GM21447 (cell line): ENCODE results near the gene SLC1A2.

Experiments
- ATAC-seq: cut with Tn5 transposase; IDR thresholded peaks from one replicate; pipeline ENCODE4 v1.9.1; 2021; ENCODE audit not compliant: unreplicated experiment

SLC1A2 gene

DNA sequence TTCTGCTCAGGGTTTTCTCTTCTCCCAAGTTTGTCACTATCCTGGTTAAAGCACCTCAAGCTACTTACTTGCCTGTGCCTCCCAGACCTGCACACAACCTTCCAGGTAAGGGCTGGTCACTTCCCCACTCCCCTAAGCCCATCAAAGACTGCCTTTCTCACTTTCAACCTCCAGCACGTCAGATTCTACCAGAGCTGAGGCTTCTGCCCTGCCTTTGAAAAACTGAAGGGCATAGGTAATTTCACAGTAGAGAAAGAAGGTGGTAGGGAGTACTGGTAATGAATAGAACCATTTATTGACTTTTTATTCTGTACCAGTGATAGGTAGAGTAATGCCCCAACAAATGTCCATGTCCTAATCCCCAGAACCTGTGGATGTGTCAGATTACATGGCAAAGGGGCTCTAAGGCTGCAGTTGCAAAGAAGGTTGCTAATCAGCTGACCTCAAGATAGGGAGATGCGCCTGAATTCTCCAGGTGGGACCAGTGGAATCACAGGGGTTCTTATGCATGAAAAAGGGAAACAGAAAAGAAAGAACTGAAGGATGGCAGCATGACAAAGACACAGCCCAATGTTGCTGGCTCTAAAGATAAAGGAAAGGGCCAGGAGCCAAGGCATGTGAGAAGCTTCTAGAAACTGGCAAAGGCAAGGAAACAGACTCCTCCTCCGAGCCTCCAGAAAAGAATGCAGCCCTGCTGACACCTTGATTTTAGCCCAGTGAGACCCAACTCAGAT lies 89.0 kb downstream of the SLC1A2 start:
- no peak for ATAC-seq

DNA sequence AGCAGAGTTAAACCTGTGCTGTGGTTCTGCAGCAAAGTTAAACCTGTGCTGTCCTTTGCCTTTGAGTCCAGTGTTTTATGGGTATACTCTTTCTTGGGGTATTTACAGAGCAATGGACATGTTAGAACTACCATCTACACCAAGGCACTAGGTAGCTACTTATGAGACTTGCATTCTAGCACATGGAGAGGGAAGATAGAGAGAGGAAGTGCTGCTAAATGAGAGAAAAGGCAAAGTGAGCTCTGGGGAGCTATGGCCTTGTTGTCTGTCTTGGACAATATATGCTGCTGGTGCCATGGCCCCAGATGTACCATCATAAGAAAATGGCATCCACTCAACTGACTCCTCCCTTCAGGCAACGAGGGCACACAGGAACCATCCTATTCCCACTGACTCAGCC lies 91.5 kb downstream of the SLC1A2 start:
- ATAC-seq, result no peak

DNA sequence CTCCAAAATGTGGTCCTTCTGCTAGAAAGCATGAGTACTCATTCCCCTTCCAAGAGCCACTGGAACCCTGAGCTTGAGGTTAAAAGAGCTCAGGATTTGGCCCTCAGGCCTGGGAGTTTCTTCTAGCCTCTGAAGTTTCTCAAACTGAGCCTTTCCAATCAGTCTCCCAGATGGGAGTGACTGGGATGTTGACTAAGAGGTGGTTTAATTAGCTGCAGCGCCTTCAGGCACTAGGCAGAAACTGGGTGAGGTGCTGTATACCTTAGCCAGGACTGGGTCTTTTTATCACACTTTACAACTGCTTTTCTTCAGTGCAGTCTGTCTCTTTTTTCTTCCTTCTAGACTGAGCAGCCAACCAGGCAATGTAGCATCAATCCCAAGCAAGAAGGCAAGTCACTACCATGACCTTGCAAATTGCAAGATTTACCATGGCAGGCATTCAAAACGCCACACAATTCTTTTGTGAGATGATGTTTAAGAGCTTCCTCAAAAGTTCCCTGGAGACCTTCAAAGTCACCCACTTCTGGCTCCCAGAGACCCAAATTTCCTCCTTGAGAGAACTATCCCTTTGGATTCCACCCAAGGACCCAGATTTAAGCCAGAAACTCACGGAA lies 93.0 kb downstream of the SLC1A2 start:
- no peak for ATAC-seq

DNA sequence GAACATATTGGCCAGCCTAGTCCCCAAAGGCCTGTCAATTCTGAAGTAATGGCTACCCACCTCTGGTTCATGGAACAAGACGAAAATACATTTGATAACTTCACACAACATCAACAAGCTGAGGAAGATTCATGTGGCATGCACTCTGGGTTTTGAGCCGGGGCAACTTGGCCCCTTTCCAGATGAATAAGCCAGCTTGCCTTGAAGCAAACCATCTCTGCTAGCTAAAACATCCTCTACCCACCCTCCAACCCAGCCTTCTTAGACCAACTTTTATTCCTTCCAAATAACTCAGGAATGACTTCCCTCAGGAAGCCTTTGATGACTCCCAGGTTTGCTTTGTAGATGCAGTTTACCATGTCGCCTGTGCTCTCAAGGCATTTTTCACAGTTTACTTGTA lies 94.4 kb downstream of the SLC1A2 start:
- ATAC-seq, result no peak

DNA sequence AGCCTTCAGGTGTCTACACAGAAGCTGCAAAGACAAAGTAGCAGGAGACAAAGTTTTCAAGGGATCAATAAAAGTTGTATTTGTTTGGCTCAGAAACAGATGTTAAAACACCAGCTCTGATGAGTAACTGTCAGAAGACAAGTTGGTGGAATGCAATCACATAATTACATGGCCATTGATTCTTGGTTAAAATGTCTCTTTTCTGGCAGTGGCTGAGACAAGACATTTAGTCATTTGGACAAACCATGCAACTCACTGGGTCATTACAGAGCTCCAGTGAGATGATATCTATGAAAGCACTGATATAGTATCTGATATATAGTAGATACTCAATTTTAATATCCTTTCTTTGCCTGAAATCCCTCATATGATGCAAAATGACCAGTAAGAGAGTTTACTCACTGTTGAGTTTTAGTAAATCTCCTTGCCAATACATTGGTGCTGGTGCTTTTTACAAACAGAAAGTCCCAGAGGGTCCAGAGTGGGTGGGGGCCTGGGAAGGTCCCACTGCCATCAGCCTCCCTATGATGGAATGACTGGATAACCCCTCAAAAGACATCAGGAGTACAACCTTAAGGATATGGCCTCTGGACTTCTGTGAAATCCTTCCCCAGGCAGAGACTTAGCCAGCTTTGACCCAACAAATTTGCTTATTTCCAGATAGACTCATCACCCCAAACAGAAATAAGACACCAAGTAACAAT lies 95.0 kb downstream of the SLC1A2 start:
- ATAC-seq, result no peak

DNA sequence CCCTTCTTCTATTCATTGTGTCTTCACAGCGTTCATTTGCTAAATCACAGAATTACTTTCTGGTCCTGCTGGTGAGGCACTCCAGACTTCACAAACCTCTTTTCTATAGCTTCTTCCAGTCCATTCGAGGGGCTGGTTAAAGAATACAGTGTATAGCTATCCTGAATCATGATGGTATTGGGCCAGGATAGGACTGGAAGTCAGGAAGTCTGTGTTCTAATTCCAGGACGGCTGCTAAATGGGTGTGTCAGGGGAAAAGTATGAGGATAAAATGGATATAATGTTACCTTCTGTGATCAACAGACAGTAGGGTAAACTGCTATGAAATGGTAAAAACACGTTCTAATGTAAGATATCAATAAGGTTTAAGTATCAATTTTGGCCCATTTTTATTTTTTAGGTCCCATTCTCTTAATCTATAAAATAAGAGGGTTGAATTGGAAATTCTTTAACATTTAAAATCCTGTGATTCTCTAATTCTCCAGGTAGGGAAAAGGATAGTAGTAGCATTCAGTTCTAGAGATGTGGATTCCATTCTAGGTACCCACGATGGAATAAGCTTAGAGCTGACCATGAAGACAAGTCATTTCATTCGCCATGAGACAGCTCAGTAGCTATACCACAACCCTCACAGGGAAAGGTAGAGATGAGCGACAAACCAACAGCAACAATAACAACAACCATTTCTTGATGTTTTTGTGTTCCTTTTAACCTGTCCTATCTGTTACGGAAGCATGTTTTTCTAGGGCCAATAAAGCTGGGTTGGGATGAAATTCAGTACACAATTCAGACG lies 96.1 kb downstream of the SLC1A2 start:
- no peak for ATAC-seq

DNA sequence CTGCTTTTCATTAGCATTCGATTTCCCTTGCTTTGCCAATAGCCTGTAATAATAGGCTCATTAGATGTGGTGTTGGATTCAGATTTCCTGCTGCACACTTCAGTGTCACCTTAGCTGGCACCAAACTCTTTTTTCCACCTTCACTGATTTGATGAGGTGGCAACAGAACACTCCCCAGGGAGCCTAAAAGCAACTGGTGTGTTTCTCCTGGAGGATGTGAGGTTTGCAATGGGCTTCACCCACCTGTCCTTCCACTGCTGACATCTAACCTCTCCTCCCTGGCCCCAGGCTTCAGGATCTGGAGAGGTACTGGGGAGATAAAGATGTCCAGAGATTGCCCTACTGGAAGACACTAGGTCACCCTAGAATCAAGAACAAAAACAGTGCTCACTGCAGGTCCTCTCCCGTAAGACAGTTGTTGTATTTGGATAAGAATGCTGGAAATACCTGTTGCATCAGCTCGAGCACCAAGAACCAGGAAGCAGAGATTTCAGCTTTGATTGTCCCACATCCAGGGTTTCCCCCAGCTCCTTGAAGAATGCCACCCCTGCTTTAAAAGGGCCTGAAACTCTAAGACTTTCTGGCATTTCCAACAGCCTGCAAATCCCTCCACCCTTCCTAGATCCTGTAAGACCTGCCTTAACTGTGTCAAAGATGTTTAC lies 96.9 kb downstream of the SLC1A2 start:
- no peak for ATAC-seq

DNA sequence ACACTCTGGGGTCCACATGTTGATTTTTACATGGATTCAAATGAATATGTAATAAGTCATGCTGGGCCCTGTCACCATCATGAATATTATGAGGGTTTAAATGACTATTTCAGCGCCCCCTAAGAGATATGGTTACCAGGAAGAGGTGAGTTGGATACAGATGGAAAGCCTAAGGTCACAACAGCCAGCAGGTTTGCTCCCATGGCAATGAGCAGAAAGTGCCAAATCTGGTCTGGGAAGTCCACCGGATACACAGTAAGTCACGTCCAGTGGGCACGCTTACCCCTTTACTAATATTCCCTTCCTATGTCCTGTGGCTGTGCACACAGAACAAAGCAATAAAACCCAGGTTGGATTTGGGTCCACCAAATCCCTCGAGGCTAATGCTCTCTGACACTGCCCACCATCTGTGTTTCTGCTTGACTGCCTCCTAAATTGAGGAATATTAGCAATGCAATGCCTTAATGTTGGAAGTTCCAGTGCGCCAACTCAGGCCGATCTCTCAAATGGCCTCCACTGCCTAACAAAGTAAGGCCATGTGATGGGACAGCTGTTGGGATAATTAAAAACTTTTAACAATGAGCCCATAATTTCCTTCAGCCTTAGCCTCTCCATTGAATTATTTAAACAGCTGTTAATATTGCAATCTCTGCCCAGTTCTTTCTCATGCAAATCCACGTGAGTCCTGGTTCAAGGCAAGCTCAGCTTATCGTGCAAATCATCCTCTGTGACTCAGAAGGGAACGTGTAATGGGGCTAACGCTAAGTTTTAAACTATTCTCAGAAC lies 97.6 kb downstream of the SLC1A2 start:
- no peak for ATAC-seq

DNA sequence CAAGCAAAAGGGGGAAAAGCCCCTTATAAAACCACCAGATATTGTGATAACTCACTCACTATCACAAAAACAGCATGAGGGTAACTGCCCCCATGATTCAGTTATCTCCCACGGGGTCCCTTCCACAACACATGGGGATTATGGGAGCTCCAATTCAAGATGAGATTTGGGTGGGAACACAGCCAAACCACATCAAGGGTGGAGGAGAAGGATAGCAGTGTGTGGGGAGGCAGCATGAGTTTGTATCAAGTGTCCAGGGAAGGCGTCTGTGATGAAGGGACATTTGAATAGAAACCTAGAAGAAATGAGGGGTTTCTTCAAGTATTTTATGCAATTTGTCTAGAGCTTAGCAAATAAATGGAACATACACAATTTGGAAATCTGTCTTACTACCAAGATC lies 98.2 kb downstream of the SLC1A2 start:
- ATAC-seq, result no peak

DNA sequence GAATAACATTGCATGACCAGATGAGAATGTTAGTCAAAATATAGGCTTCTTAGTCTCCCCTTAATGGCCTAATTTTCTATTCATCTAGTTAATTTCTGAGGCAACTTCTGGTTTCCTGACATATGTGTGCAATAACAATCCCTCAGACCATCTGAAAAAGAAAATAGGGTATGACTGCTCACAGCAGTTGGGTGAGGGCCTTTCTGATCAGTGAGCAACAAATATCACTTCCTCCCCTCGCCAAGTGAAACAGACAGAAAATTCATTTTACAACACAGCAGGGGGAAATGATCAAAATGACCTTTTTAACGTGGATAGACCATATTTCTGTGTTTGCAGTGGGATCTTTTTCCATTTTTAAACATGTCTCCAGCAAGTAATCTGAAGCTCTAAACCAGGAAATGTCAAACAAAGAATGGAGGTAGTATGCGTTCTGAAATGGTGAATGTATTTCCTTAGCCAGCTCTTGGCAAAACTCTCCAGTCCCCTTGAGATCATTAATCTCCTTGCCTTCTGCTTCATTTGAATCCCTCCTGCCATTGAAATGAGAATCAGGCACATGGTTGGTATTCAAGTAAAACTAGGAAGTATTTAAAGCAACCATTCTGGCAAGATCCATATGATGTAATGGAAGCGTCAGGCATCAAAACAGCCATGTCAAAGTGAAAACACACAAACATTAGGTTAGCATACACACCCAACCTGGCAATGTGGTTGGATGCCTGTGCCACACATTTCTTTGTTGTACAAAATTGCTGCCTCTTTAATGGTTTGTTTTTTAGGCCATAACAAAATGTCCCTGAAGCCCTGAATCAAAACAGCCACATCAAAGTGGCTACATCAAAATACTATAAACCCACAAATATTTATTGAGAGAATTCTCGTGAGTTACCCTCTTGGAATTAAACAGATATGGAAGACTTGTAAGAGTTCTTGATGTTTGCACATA lies 100.1 kb downstream of the SLC1A2 start:
- no peak for ATAC-seq

DNA sequence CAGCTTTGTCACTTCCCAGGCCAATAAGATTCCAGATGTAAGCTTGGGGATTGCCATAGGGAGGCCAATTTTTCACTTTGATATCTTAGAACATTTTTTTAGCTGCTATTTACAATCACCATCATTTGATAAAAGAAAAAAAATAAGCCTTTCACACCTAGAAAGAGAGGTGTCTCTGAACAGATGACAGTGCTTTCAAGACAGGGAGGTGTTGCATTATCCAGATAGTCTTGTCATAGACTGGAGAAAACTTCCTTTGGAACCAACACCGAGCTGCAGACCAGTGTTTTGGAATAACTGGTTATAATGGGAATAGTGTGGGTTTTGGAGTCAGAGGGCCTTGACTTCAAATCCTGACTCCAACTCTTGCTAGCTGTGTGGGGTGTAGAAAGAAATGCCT lies 101.0 kb downstream of the SLC1A2 start:
- no peak for ATAC-seq

DNA sequence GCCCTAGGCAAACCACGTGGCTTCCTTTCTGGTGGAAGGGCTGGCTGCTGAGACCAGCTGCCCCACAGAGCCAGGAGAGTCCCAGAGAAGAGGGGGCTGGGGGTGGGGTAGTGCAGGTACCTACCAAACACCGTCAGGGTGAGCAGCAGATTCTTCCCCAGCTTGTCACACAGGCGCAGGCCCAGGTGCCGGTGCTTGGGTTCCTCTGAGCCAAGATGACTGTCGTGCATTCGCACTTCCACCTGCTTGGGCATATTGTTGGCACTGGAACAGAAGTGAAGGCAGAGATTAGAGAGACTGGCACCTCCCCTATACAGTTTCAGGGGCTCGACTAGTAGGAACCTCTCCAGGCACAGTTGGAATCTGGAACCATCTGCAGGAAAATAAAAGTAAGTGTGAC lies 102.1 kb downstream of the SLC1A2 start:
- no peak for ATAC-seq

DNA sequence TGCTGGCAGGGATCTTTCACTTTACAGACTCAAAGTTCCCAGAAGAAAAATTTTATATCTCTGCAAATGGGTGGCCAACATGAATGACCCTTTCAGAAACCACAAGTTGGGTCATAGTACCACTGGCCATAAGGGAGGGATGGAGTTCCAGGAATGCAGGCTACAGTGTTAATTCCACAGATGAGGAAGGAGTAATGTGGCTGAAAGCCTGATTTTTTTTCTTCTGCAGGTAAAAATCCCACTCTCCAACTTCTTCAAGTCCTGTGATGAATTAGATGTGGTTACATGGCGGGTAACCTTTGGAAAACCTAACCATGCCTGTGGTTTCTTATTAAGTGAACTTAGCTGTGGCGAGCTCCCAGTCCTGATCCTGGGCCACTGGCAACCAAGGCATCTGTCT lies 103.2 kb downstream of the SLC1A2 start:
- ATAC-seq, result no peak

DNA sequence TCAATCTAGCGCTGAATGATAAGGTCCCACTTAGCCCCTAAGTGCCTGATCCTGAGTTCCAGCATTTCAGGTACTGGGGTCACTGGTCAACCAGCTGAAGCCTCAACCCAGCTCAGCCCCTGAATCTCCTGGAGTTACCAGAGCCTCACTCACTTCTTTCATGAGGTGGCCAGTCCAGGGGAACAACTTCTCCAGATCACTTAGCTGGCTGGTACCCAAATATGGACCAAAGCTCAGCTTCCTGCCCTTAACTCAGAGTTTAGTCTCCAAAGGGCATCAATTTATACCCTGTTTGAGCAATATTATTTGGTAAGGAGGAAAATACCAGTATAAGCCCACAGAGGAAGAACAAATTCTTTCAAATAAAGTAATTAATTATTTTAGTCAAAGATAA lies 105.6 kb downstream of the SLC1A2 start:
- ATAC-seq, result no peak

DNA sequence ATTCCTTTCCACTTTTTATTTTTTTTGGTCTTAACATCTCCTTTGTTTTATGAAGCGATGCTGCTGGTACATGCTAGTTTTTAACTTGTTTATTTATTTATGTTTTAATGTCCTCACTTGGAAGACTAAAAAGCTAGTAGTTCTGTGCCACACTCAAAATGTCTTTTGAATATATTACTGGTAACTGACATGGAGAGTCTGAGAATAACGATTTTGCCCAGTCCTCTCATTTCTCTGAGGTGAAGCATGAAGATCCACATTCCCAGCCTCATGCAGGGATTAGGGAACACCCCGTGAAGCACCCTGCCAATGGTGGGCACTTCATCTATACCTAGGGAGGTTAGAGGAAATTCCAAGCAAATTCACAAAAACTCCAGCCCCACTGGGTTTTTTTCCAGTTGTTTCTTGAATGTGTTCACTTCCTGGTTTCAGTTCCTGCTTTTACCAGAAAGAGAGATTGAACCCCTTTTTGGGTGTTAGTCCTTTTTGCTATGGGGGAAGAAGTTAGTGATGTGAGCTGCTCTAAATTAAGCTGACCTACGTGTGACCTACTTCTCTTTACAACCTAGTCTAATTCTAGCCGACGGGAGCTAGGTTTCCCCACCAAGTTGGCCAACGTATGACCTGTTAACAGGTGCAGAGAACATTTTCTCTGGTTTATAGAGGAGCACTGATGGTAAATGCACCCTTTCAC lies 106.1 kb downstream of the SLC1A2 start:
- peak; percentile 93 for ATAC-seq

DNA sequence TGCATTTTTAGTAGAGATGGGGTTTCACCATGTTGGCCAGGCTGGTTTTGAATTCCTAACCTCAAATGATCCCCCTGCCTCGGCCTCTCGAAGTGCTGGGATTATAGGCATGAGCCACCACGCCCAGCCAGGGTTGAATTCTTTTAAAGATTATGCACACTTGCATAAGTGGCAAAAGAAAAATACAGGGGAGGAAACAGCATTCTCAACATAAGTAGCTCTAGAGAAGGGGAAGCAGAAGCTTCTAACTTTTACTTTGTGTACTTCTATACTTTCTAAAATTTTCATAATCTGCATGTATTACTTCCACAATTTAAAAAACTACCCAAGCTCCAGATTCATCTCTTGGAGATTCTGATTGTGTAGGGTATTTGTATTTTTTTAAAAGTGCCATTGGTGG lies 108.0 kb downstream of the SLC1A2 start:
- ATAC-seq, result no peak

DNA sequence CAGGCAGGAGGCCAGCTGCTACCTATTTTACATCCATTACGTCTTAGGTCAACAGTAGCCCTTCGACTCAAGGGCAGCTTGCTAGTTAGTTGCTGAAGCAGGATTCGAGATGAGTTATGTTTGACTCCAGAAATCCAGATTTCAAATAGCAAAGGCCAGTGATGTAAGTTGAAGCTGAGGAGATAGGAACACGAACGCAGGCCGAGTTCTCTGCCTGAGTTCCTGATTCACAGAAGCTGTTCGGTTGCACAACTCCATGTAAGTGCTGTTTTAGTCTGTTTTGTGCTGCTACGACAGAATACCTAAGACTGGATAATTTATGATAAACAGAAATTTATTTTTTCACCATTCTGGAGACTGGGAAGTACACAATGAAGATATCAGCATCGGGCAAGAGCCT lies 111.2 kb downstream of the SLC1A2 start:
- ATAC-seq, result no peak

DNA sequence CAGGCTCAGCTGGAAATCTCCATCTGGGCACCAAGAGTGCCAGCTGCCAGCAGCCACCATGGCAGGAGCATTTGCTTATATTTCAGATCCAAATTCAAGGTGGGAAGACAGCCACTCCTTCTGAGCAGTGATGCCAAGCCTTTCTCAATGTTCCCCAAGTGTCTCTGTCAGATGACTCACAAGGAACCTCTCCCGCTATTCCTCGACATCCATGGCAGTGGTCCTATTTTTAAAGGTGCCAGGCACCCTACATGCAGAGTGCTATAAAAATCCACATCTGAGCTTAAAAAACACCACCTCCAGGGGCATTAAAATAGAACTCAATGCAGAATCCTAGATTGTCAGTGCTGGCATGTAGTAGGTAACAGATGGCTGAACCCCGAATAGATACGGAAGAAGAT lies 112.1 kb downstream of the SLC1A2 start:
- no peak for ATAC-seq
